H9 (cell line): ENCODE measurements around the gene RHOA. TPM values are rescaled to one million over a fixed set of nuclear protein-coding genes. Genes with fewer than 3 reads are reported as not detected.

ENCODE experiments used
- DNase-seq: peaks from one replicate; pipeline ENCODE4 v3.0.0-alpha.2; 2017
- H2AFZ ChIP-seq: one replicate; pipeline ENCODE4 v1.6.1; 2013; ENCODE audit warnings: mild to moderate bottlenecking, low read length, control low read depth, moderate library complexity
- H2AK5ac ChIP-seq: 2 replicates; pipeline ENCODE4 v1.6.1; 2013; ENCODE audit warnings: low read length, control low read depth, mixed read lengths; ENCODE audit not compliant: insufficient read length
- H2BK120ac ChIP-seq: one replicate; pipeline ENCODE4 v1.6.1; 2013; ENCODE audit warnings: low read depth, mild to moderate bottlenecking, low read length, control low read depth, inconsistent platforms; ENCODE audit not compliant: poor library complexity, severe bottlenecking
- H2BK12ac ChIP-seq: 2 replicates; pipeline ENCODE4 v1.6.1; 2013; ENCODE audit warnings: low read length, control low read depth, mixed read lengths, low read depth; ENCODE audit not compliant: insufficient read length
- H2BK15ac ChIP-seq: 2 replicates; pipeline ENCODE4 v1.6.1; 2013; ENCODE audit warnings: low read depth, low read length, control low read depth
- H2BK20ac ChIP-seq: one replicate; pipeline ENCODE4 v1.6.1; 2013; ENCODE audit warnings: low read depth, mild to moderate bottlenecking, low read length, control low read depth, inconsistent platforms; ENCODE audit not compliant: poor library complexity, severe bottlenecking
- H2BK5ac ChIP-seq: 2 replicates; pipeline ENCODE4 v1.6.1; 2013; ENCODE audit warnings: low read length, control low read depth, mixed read lengths; ENCODE audit not compliant: insufficient read length
- H3K14ac ChIP-seq: 2 replicates; pipeline ENCODE4 v1.6.1; 2013; ENCODE audit warnings: low read length, control low read depth; ENCODE audit not compliant: insufficient read depth
- H3K18ac ChIP-seq: 2 replicates; pipeline ENCODE4 v1.6.1; 2013; ENCODE audit warnings: low read depth, mild to moderate bottlenecking, mixed read lengths, low read length, control low read depth; ENCODE audit not compliant: insufficient read length
- H3K23ac ChIP-seq: 2 replicates; pipeline ENCODE4 v1.6.1; 2013; ENCODE audit warnings: low read length, control low read depth, mixed read lengths, low read depth; ENCODE audit not compliant: insufficient read length
- H3K23me2 ChIP-seq: 2 replicates; pipeline ENCODE4 v1.6.1; 2013; ENCODE audit warnings: low read depth, mild to moderate bottlenecking, mixed read lengths, low read length, control low read depth; ENCODE audit not compliant: insufficient read length, poor library complexity, severe bottlenecking
- H3K27ac ChIP-seq: 2 replicates; pipeline ENCODE4 v1.5.1; 2013; ENCODE audit warnings: low read length, control low read depth, mixed read lengths, low read depth; ENCODE audit not compliant: insufficient read length
- H3K27me3 ChIP-seq: 2 replicates; pipeline ENCODE4 v1.6.1; 2013; ENCODE audit warnings: low read length, control low read depth, inconsistent platforms; ENCODE audit not compliant: insufficient read depth
- H3K4ac ChIP-seq: 2 replicates; pipeline ENCODE4 v1.6.1; 2013; ENCODE audit warnings: low read depth, mild to moderate bottlenecking, control low read depth, inconsistent platforms, low read length, moderate library complexity
- H3K4me1 ChIP-seq: 2 replicates; pipeline ENCODE4 v1.6.1; 2013; ENCODE audit warnings: low read length, control low read depth, inconsistent platforms; ENCODE audit not compliant: insufficient read depth
- H3K4me2 ChIP-seq: 2 replicates; pipeline ENCODE4 v1.6.1; 2013; ENCODE audit warnings: low read length, control low read depth, mixed read lengths; ENCODE audit not compliant: insufficient read length, insufficient read depth
- H3K56ac ChIP-seq: 2 replicates; pipeline ENCODE4 v1.6.1; 2013; ENCODE audit warnings: low read depth, mild to moderate bottlenecking, mixed read lengths, low read length, control low read depth; ENCODE audit not compliant: insufficient read length
- H3K79me1 ChIP-seq: 2 replicates; pipeline ENCODE4 v1.6.1; 2013; ENCODE audit warnings: low read depth, mild to moderate bottlenecking, moderate library complexity, low read length, control low read depth, inconsistent platforms; ENCODE audit not compliant: insufficient read depth, poor library complexity, severe bottlenecking
- H3K79me2 ChIP-seq: 2 replicates; pipeline ENCODE4 v1.6.1; 2013; ENCODE audit warnings: low read length, control low read depth, inconsistent platforms; ENCODE audit not compliant: insufficient read depth
- H3K9ac ChIP-seq: 2 replicates; pipeline ENCODE4 v1.6.1; 2013; ENCODE audit warnings: low read length, control low read depth, mixed read lengths; ENCODE audit not compliant: insufficient read length; ENCODE audit errors: extremely low read depth
- H3K9me3 ChIP-seq: one replicate; pipeline ENCODE4 v1.6.1; 2013; ENCODE audit warnings: low read depth, low read length, inconsistent platforms; ENCODE audit not compliant: control insufficient read depth
- H3T11ph ChIP-seq: one replicate; pipeline ENCODE4 v1.6.1; 2013; ENCODE audit warnings: mild to moderate bottlenecking, low read length, control low read depth, inconsistent platforms
- H4K20me1 ChIP-seq: one replicate; pipeline ENCODE4 v1.6.1; 2013; ENCODE audit not compliant: control insufficient read depth, insufficient read length, insufficient read depth
- H4K5ac ChIP-seq: 2 replicates; pipeline ENCODE4 v1.6.1; 2013; ENCODE audit warnings: low read depth, mild to moderate bottlenecking, mixed read lengths, low read length, control low read depth; ENCODE audit not compliant: insufficient read length
- H4K8ac ChIP-seq: replicated peaks from 2 replicates; pipeline ENCODE4 v1.6.1; 2013; ENCODE audit warnings: low read length, control low read depth, mixed read lengths, low read depth; ENCODE audit not compliant: insufficient read length
- H4K91ac ChIP-seq: 2 replicates; pipeline ENCODE4 v1.6.1; 2013; ENCODE audit warnings: low read depth, mild to moderate bottlenecking, moderate library complexity, mixed read lengths, low read length, control low read depth; ENCODE audit not compliant: insufficient read length
- H3K27ac Mint-ChIP-seq, 3 experiments: 2 replicates in 2 of 3; 3 replicates in 1 of 3; pipeline ENCODE4 v1.8.0; 2020 to 2021; ENCODE audit warnings: mixed read lengths in 3 of 3, mild to moderate bottlenecking in 1 of 3, moderate library complexity in 1 of 3
- H3K27me3 Mint-ChIP-seq: 2 replicates; pipeline ENCODE4 v1.8.0; 2021; ENCODE audit warnings: low read depth, mild to moderate bottlenecking, moderate library complexity, mixed read lengths
- H3K36me3 Mint-ChIP-seq, 3 experiments: 2 replicates in 2 of 3; 3 replicates in 1 of 3; pipeline ENCODE4 v1.8.0; 2020 to 2021; ENCODE audit warnings: low read depth in 3 of 3, mixed read lengths in 3 of 3; ENCODE audit not compliant: insufficient read depth in 1 of 3
- H3K4me1 Mint-ChIP-seq, 2 experiments: 2 replicates each; pipeline ENCODE4 v1.8.0; 2020; ENCODE audit warnings: mixed read lengths in 2 of 2
- H3K4me3 Mint-ChIP-seq, 2 experiments: 2 replicates in 1 of 2; 3 replicates in 1 of 2; pipeline ENCODE4 v1.8.0; 2020 to 2021; ENCODE audit warnings: mild to moderate bottlenecking in 2 of 2, mixed read lengths in 2 of 2, moderate library complexity in 1 of 2
- H3K9me3 Mint-ChIP-seq, 2 experiments: 2 replicates in 1 of 2; 3 replicates in 1 of 2; pipeline ENCODE4 v1.8.0; 2020; ENCODE audit warnings: mild to moderate bottlenecking in 2 of 2, mixed read lengths in 2 of 2, moderate library complexity in 1 of 2
- WGBS: extraction: QIAGEN DNeasy Blood & Tissue Kit; methylation state at CpG from one replicate; pipeline ENCODE4 v1.1.7; 2013; ENCODE audit warnings: missing lambda C conversion rate, low lambda C conversion rate, mixed read lengths; ENCODE audit not compliant: insufficient read length; ENCODE audit errors: extremely low coverage; 5-methylcytosine and 5-hydroxymethylcytosine counted together
- total RNA-seq: library from RNA; stranded (reverse); gene quantifications from 2 replicates; pipeline ENCODE4 v1.2.1, GENCODE V29; 2021
- TF ChIP-seq, protein P1 (sequence below): fragments of 200-600 bp; sonication (generic); conservative IDR thresholded peaks from 3 replicates; pipeline ENCODE4 v1.8.0; 2021; ENCODE audit warnings: antibody characterized with exemption, mild to moderate bottlenecking

The RHOA gene
- total RNA-seq, 1 experiment from 2014 or later: 403 TPM

DNA sequence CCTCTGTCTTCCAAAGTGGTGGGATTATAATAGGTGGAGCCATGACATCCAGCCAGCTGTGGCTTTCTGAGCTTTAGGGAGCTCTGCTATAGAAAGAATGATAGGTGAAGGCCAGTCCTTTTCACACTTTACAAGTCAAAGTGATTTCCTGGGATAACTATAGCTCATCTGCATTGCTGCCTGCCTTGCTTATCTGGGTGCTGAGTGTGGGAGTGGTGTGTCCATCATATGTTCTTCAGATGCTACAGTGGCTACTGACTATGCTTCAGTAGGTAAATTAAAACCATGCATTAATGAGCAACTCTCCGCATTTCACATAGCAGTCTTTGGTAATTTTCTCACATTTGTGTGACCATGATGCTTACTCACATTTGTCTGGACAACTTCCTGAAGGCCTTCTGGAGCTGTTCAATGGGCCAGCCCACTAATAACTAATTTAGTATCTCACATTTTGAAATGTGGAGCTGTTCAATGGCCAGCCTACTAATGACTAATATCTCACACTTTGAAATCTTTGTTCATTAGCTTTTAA lies 23.4 kb downstream of the RHOA start:
- Histone ChIP-seq H3K56ac (no peak overlapping the region), H2AFZ (no peak overlapping the region), H3K23me2 (no peaks in the 10 kb centered on the region), H2BK12ac (no peak overlapping the region), H3K4me2 (no peak overlapping the region), H3K18ac (no peak overlapping the region), H3T11ph (no peak overlapping the region), H2BK15ac (no peak overlapping the region), H2BK20ac (no peak overlapping the region), H3K4ac (no peak overlapping the region), H3K79me1 (peaks cover 7% of the 10 kb centered on the region), H3K14ac (no peak overlapping the region), H3K79me2 (peaks cover 42% of the 10 kb centered on the region; the same call in 1 of the 2 replicates), H4K91ac (no peak overlapping the region), H4K5ac (no peak overlapping the region), H4K8ac (no peak overlapping the region), H4K20me1 (no peaks in the 10 kb centered on the region), H2BK5ac (no peak overlapping the region), H3K9ac (no peak overlapping the region), H2AK5ac (no peak overlapping the region), H3K9me3 (no peaks in the 10 kb centered on the region), H3K27ac (no peak overlapping the region), H3K23ac (no peak overlapping the region), H2BK120ac (no peak overlapping the region), H3K4me1 (no peaks in the 10 kb centered on the region), H3K27me3 (no peaks in the 10 kb centered on the region)
- Mint-ChIP-seq H3K27me3 (no peaks in the 10 kb centered on the region), H3K4me3 (no peak overlapping the region), H3K27ac (peak overlapping the region in 1 of 3 experiments; percentile 65; a peak in 1 of 7 replicates), H3K9me3 (no peaks in the 10 kb centered on the region; a peak in 1 of 5 replicates), H3K4me1 (peaks cover 0 to 2% of the 10 kb centered on the region in 2 experiments; a peak in 2 of 4 replicates), H3K36me3 (peaks cover 4 to 15% (median 11%) of the 10 kb centered on the region in 3 experiments; a peak in 6 of 7 replicates)
- TF ChIP-seq, protein P1, sequence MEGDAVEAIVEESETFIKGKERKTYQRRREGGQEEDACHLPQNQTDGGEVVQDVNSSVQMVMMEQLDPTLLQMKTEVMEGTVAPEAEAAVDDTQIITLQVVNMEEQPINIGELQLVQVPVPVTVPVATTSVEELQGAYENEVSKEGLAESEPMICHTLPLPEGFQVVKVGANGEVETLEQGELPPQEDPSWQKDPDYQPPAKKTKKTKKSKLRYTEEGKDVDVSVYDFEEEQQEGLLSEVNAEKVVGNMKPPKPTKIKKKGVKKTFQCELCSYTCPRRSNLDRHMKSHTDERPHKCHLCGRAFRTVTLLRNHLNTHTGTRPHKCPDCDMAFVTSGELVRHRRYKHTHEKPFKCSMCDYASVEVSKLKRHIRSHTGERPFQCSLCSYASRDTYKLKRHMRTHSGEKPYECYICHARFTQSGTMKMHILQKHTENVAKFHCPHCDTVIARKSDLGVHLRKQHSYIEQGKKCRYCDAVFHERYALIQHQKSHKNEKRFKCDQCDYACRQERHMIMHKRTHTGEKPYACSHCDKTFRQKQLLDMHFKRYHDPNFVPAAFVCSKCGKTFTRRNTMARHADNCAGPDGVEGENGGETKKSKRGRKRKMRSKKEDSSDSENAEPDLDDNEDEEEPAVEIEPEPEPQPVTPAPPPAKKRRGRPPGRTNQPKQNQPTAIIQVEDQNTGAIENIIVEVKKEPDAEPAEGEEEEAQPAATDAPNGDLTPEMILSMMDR: no peak
- no peak for DNase-seq
- WGBS: no CpG with 5 or more reads among the region's 1 CpG
